Liver (tissue), 9 donors: ENCODE data around the gene CHMP1A. TPM values are rescaled to one million over a fixed set of nuclear protein-coding genes. Genes with fewer than 3 reads are reported as not detected.

Source experiments
- DNase-seq: peaks from one replicate; pipeline ENCODE4 v3.0.0-alpha.2; 2017; ENCODE audit warnings: low spot score
- H3K27ac ChIP-seq, 2 donors: one replicate each; pipeline ENCODE4 v1.7.0; 2013; ENCODE audit warnings: inconsistent platforms in 2 of 2, low read length in 2 of 2, control low read depth in 1 of 2, low read depth in 1 of 2, mild to moderate bottlenecking in 1 of 2
- H3K27me3 ChIP-seq, 4 donors: one replicate each; pipeline versions ENCODE4 v1.6.1 to v1.7.0; 2013; ENCODE audit warnings: low read length in 3 of 4, inconsistent platforms in 1 of 4, mild to moderate bottlenecking in 1 of 4, moderate library complexity in 1 of 4; ENCODE audit not compliant: control insufficient read depth in 4 of 4, insufficient read depth in 4 of 4
- H3K36me3 ChIP-seq, 4 donors: one replicate each; pipeline versions ENCODE4 v1.6.1 to v1.7.0; 2013; ENCODE audit warnings: low read length in 3 of 4, mild to moderate bottlenecking in 3 of 4, low read depth in 1 of 4, moderate library complexity in 1 of 4; ENCODE audit not compliant: control insufficient read depth in 4 of 4, insufficient read depth in 3 of 4
- H3K4me1 ChIP-seq, 4 donors: one replicate each; pipeline versions ENCODE4 v1.6.1 to v1.7.0; 2013; ENCODE audit warnings: low read length in 3 of 4, mild to moderate bottlenecking in 3 of 4, moderate library complexity in 1 of 4; ENCODE audit not compliant: control insufficient read depth in 4 of 4, insufficient read depth in 4 of 4
- H3K4me3 ChIP-seq, 3 donors: one replicate each; pipeline versions ENCODE4 v1.6.1 to v1.7.0; 2013; ENCODE audit warnings: low read length in 3 of 3, control low read depth in 1 of 3, low read depth in 1 of 3, mild to moderate bottlenecking in 1 of 3
- H3K9ac ChIP-seq, 2 donors: one replicate each; pipeline ENCODE4 v1.7.0; 2013; ENCODE audit warnings: low read length in 2 of 2, mild to moderate bottlenecking in 2 of 2, moderate library complexity in 2 of 2, control low read depth in 1 of 2, low read depth in 1 of 2
- H3K9me3 ChIP-seq, 4 donors: one replicate each; pipeline versions ENCODE4 v1.6.1 to v1.7.0; 2013; ENCODE audit warnings: low read length in 3 of 4; ENCODE audit not compliant: control insufficient read depth in 4 of 4
- ATF3 ChIP-seq: IDR thresholded peaks from 2 replicates; pipeline ENCODE4 v1.6.1; 2016; ENCODE audit warnings: antibody characterized with exemption
- CTCF ChIP-seq: fragments of 150-350 bp; IDR thresholded peaks from 2 replicates; pipeline ENCODE4 v1.5.1; 2017; ENCODE audit warnings: improper control_type of control experiment, low read depth, low read length; ENCODE audit not compliant: missing input control
- EGR1 ChIP-seq, 2 donors: IDR thresholded peaks; 2 replicates each; pipeline ENCODE4 v1.6.1; 2016 to 2018; ENCODE audit warnings: antibody characterized with exemption in 2 of 2, low read depth in 2 of 2
- FOXA2 ChIP-seq: IDR thresholded peaks from 2 replicates; pipeline ENCODE4 v1.6.1; 2016; ENCODE audit warnings: antibody characterized with exemption
- GABPA ChIP-seq, 2 donors: IDR thresholded peaks in 1 of 2; conservative IDR thresholded peaks in 1 of 2; 2 replicates each; pipeline ENCODE4 v1.6.1; 2016; ENCODE audit warnings: antibody characterized with exemption in 2 of 2, mild to moderate bottlenecking in 1 of 2, moderate library complexity in 1 of 2
- HNF4A ChIP-seq, 2 donors: conservative IDR thresholded peaks; 2 replicates each; pipeline ENCODE4 v1.6.1; 2016; ENCODE audit warnings: antibody characterized with exemption in 2 of 2, mild to moderate bottlenecking in 2 of 2
- HNF4G ChIP-seq: IDR thresholded peaks from 2 replicates; pipeline ENCODE4 v1.6.1; 2016; ENCODE audit warnings: antibody characterized with exemption
- NR2F2 ChIP-seq: IDR thresholded peaks from 2 replicates; pipeline ENCODE4 v1.6.1; 2016; ENCODE audit warnings: antibody characterized with exemption
- RXRA ChIP-seq, 2 donors: IDR thresholded peaks; 2 replicates each; pipeline ENCODE4 v1.6.1; 2017 to 2018; ENCODE audit warnings: antibody characterized with exemption in 2 of 2, mild to moderate bottlenecking in 1 of 2
- SP1 ChIP-seq: IDR thresholded peaks from 2 replicates; pipeline ENCODE4 v1.6.1; 2018; ENCODE audit warnings: antibody characterized with exemption, mild to moderate bottlenecking
- TAF1 ChIP-seq: conservative IDR thresholded peaks from 2 replicates; pipeline ENCODE4 v1.6.1; 2016; ENCODE audit warnings: antibody characterized with exemption, mild to moderate bottlenecking
- YY1 ChIP-seq: IDR thresholded peaks from 2 replicates; pipeline ENCODE4 v1.6.1; 2016; ENCODE audit warnings: antibody characterized with exemption, mild to moderate bottlenecking
- WGBS: extraction: QIAGEN DNeasy Blood & Tissue Kit; methylation state at CpG from one replicate; pipeline ENCODE4 v1.1.7; 2013; 5-methylcytosine and 5-hydroxymethylcytosine counted together
- polyA plus RNA-seq, 2 donors: library from polyadenylated mRNA; stranded (reverse) in 1 of 2; unstranded in 1 of 2; fragments of 200-250 nt in 1 of 2; fragments of >200 nt in 1 of 2; fragmentation: Nextera tagmentation in 1 of 2; extraction: Ambion mirVana in 1 of 2; gene quantifications; one replicate each; pipeline versions ENCODE4 v1.2.1 to v1.2.3, GENCODE V29; 2013 to 2015
- total RNA-seq, 2 donors: library from RNA; depleted of rRNA; stranded (reverse); fragments of >200 nt; gene quantifications; one replicate each; pipeline ENCODE4 v1.2.3, GENCODE V29; 2014
- TF ChIP-seq, protein P1 (sequence below): IDR thresholded peaks from 2 replicates; pipeline ENCODE4 v1.6.1; 2016; ENCODE audit warnings: antibody characterized with exemption, mild to moderate bottlenecking
- TF ChIP-seq, protein P2 (sequence below): IDR thresholded peaks from 2 replicates; pipeline ENCODE4 v1.6.1; 2016; ENCODE audit warnings: antibody characterized with exemption
- donor health status: healthy.
- donor health status: healthy.
- donor health status: healthy.
- donor health status: healthy.
- donor health status: healthy.

CHMP1A gene
- total and polyA plus RNA-seq, 4 donors = 25.7 to 36.7 (median 32.3) TPM

GRCh38 chr16:89655062-89655643, 2.4 kb downstream of the CHMP1A start:
- Histone ChIP-seq H3K4me3 (no peak overlapping the region), H3K9ac (no peak overlapping the region), H3K4me1 (peaks cover 4 to 29% (median 22%) of the 10 kb centered on the region in 4 donors), H3K27me3 (no peaks in the 10 kb centered on the region), H3K9me3 (no peaks in the 10 kb centered on the region), H3K36me3 (peaks cover 2 to 8% (median 4%) of the 10 kb centered on the region in 4 donors), H3K27ac (no peak overlapping the region)
- TF ChIP-seq NR2F2 (no peak), RXRA (IDR thresholded peaks at IDR 0.05) (peak; percentile 4 to 16)
- no peak for DNase-seq
- WGBS = 49% methylated on average over 10 of the region's 10 CpGs

DNA sequence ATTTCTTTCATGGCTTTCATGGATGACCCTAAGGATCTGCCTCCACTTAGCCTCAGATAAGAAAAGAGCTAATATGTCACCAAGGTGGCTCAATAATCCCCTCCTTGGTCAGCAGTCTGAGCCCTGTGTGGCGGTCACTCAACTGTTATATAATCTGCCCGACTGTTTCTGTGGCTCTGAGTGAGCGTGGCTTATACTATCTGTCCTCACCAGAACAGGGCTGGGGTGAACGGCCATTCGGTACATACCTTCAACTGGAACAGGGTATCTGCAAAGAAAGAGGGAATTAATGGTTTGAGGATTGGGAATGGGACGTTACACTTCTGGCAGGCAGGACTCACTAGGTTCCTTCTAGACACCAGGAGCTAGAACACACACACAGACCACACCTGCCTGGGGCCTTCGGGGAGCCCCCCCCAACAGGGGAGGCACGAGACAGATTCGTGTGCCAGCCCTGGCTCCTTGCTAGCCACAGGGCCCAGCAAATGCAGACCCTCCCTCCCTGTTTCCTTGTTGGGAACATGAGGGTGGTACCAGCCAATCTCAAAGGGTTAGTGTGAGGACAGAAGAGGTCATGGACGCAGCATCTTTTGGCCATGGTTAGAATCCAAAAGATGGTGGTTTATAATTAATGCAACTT, 3.7 kb downstream of the CHMP1A start:
- H3K4me3 ChIP-seq = no peak overlapping the region
- whole genome bisulfite sequencing = 90% methylated on average over 10 of the region's 10 CpGs
- no peaks in the 10 kb centered on the region for H3K9me3 ChIP-seq
- TF ChIP-seq RXRA (IDR thresholded peaks at IDR 0.05) = peak; percentile 54 to 57
- no peak for TF ChIP-seq SP1
- no peak for DNase-seq
- peaks cover 2 to 10% (median 6%) of the 10 kb centered on the region in 4 donors for H3K36me3 ChIP-seq
- no peak overlapping the region for H3K9ac ChIP-seq
- H3K4me1 ChIP-seq = peaks cover 4 to 24% (median 19%) of the 10 kb centered on the region in 4 donors
- H3K27me3 ChIP-seq = no peaks in the 10 kb centered on the region
- H3K27ac ChIP-seq = no peak overlapping the region

DNA sequence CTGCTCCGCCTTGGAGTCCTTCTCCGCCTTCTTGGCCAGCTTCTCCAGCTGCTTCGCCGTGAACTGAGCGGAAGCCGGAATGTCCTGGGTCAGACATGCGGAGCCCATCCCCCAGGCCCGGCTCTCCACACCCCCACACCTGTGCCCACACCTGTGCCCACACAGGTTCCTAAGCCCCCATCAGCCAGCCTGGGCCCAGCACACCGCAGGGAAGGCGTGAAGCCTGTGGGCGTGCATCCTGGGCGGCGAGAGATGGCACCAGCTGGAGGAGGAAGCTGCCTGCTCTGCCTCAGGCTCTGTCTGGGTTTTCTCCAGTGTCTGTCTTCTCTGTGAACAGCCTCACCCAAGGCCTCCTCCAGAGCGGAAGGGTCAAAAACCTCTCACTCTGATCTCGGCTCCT, 5.9 kb downstream of the CHMP1A start:
- no peak overlapping the region for H3K4me3 ChIP-seq
- DNase-seq = no peak
- peaks cover 3 to 22% (median 11%) of the 10 kb centered on the region in 4 donors for H3K36me3 ChIP-seq
- H3K9ac ChIP-seq = no peak overlapping the region
- peaks cover 1 to 13% (median 10%) of the 10 kb centered on the region in 4 donors for H3K4me1 ChIP-seq
- H3K27me3 ChIP-seq = no peaks in the 10 kb centered on the region
- no peak overlapping the region for H3K27ac ChIP-seq
- TF ChIP-seq NR2F2 (no peak), GABPA (IDR thresholded peaks at IDR 0.05 in 1 of 2, conservative IDR thresholded peaks at IDR 0.05 in 1 of 2) (no peak), HNF4A (conservative IDR thresholded peaks at IDR 0.05) (no peak), HNF4G (no peak), SP1 (no peak)
- 88% methylated on average over 15 of the region's 15 CpGs for WGBS
- H3K9me3 ChIP-seq = no peaks in the 10 kb centered on the region

- Histone ChIP-seq H3K4me1 (no peaks in the 10 kb centered on the region), H3K27ac (no peak overlapping the region), H3K27me3 (no peaks in the 10 kb centered on the region), H3K36me3 (peaks cover 11 to 39% (median 20%) of the 10 kb centered on the region in 4 donors), H3K9ac (no peak overlapping the region), H3K9me3 (no peaks in the 10 kb centered on the region), H3K4me3 (no peak overlapping the region)
- 96% methylated on average over 12 of the region's 12 CpGs for WGBS
- DNase-seq = no peak
- TF ChIP-seq NR2F2 (no peak), FOXA2 (no peak), HNF4A (conservative IDR thresholded peaks at IDR 0.05) (no peak), GABPA (IDR thresholded peaks at IDR 0.05 in 1 of 2, conservative IDR thresholded peaks at IDR 0.05 in 1 of 2) (no peak), CTCF (no peak), HNF4G (no peak), EGR1 (IDR thresholded peaks at IDR 0.05; ENCODE audit: low read depth in 2 of 2) (no peak), ATF3 (no peak), YY1 (no peak), TAF1 (no peak), SP1 (no peak)
- TF ChIP-seq, protein P1, sequence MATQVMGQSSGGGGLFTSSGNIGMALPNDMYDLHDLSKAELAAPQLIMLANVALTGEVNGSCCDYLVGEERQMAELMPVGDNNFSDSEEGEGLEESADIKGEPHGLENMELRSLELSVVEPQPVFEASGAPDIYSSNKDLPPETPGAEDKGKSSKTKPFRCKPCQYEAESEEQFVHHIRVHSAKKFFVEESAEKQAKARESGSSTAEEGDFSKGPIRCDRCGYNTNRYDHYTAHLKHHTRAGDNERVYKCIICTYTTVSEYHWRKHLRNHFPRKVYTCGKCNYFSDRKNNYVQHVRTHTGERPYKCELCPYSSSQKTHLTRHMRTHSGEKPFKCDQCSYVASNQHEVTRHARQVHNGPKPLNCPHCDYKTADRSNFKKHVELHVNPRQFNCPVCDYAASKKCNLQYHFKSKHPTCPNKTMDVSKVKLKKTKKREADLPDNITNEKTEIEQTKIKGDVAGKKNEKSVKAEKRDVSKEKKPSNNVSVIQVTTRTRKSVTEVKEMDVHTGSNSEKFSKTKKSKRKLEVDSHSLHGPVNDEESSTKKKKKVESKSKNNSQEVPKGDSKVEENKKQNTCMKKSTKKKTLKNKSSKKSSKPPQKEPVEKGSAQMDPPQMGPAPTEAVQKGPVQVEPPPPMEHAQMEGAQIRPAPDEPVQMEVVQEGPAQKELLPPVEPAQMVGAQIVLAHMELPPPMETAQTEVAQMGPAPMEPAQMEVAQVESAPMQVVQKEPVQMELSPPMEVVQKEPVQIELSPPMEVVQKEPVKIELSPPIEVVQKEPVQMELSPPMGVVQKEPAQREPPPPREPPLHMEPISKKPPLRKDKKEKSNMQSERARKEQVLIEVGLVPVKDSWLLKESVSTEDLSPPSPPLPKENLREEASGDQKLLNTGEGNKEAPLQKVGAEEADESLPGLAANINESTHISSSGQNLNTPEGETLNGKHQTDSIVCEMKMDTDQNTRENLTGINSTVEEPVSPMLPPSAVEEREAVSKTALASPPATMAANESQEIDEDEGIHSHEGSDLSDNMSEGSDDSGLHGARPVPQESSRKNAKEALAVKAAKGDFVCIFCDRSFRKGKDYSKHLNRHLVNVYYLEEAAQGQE = no peak
- TF ChIP-seq, protein P2, sequence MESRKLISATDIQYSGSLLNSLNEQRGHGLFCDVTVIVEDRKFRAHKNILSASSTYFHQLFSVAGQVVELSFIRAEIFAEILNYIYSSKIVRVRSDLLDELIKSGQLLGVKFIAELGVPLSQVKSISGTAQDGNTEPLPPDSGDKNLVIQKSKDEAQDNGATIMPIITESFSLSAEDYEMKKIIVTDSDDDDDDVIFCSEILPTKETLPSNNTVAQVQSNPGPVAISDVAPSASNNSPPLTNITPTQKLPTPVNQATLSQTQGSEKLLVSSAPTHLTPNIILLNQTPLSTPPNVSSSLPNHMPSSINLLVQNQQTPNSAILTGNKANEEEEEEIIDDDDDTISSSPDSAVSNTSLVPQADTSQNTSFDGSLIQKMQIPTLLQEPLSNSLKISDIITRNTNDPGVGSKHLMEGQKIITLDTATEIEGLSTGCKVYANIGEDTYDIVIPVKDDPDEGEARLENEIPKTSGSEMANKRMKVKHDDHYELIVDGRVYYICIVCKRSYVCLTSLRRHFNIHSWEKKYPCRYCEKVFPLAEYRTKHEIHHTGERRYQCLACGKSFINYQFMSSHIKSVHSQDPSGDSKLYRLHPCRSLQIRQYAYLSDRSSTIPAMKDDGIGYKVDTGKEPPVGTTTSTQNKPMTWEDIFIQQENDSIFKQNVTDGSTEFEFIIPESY = no peak
These were observed 10.6 kb downstream of the CHMP1A start for GRCh38 chr16:89646906-89647305.
